Uterus (tissue), 2 donors: ENCODE measurements around the gene IRF4.

ENCODE experiments used
- POLR2A ChIP-seq, 2 donors: fragments of 450-650 bp; IDR thresholded peaks; one replicate each; pipeline ENCODE4 v1.6.1; 2016; ENCODE audit warnings: antibody characterized with exemption in 2 of 2, mild to moderate bottlenecking in 1 of 2, moderate library complexity in 1 of 2
- TF ChIP-seq, protein P1 (sequence below), 4 experiments: fragments of 200-600 bp in 2 of 4; fragments of 450-650 bp in 2 of 4; sonication (generic) in 2 of 4; IDR thresholded peaks; one replicate each; pipeline ENCODE4 v1.5.1; 2016 to 2019; ENCODE audit warnings: antibody characterized with exemption in 4 of 4, mild to moderate bottlenecking in 2 of 4, moderate library complexity in 1 of 4

DNA sequence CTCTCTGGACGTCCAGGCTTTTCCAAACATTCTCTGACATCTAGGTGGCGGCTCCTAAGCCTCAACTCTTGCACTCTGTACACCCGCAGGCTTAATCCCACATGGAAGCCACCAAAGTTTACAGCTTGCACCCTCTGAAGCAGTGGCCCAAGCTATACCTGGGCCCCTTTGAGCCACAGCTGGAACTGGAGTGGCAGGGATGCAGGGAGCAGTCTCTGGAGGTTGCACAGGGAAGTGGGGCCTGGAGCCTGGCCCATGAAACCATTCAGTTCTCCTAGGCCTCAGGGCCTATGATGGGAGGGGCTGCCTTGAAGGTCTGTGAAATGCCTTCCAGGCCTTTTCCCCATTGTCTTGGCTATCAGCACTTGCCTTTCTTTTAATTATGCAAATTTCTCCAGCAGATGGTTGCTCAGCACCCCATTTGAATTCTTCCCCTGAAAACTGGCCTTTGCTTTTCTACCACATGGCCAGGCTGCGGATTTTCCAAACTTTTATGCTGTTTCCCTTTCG, 64.9 kb downstream of the IRF4 start:
- TF ChIP-seq POLR2A (IDR thresholded peaks at IDR 0.05), result no peak
- TF ChIP-seq, protein P1, sequence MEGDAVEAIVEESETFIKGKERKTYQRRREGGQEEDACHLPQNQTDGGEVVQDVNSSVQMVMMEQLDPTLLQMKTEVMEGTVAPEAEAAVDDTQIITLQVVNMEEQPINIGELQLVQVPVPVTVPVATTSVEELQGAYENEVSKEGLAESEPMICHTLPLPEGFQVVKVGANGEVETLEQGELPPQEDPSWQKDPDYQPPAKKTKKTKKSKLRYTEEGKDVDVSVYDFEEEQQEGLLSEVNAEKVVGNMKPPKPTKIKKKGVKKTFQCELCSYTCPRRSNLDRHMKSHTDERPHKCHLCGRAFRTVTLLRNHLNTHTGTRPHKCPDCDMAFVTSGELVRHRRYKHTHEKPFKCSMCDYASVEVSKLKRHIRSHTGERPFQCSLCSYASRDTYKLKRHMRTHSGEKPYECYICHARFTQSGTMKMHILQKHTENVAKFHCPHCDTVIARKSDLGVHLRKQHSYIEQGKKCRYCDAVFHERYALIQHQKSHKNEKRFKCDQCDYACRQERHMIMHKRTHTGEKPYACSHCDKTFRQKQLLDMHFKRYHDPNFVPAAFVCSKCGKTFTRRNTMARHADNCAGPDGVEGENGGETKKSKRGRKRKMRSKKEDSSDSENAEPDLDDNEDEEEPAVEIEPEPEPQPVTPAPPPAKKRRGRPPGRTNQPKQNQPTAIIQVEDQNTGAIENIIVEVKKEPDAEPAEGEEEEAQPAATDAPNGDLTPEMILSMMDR (IDR thresholded peaks at IDR 0.05), result no peak
